GM12878 (cell line): ENCODE measurements around the gene PDE6A. TPM values are rescaled to one million over a fixed set of nuclear protein-coding genes. Genes with fewer than 3 reads are reported as not detected.
A peak's percentile ranks its signal among the peaks of the same experiment; 100 is the strongest.

Experiments used
- ATAC-seq: fragments of 200-7000 bp; cut with Tn5 transposase; 3 replicates; pipeline ENCODE4 v1.9.1; 2020; ENCODE audit warnings: mild to moderate bottlenecking, moderate library complexity
- BruUV-seq: library from RNA; stranded (reverse); fragments of 400-500 nt; replicated peaks from 2 replicates; lab custom pipeline; 2021; lab: Mats Ljungman, UMichigan
- CTCF ChIA-PET: fragments of 300-600 bp; sonication (Branson Sonifier 250); formaldehyde crosslinking; extraction: SDS; loops from one replicate; lab custom pipeline; 2021; ENCODE audit warnings: inconsistent platforms; lab: Yijun Ruan, JAX
- POLR2A ChIA-PET: fragments of 350-600 bp; formaldehyde crosslinking; extraction: SDS; loops from one replicate; lab custom pipeline; 2021; ENCODE audit warnings: inconsistent platforms; lab: Charles Lee
- RAD21 ChIA-PET: fragments of 300-600 bp; sonication (Branson Sonifier 250); formaldehyde crosslinking; loops from one replicate; lab custom pipeline; 2023; ENCODE audit warnings: antibody characterized with exemption; ENCODE audit not compliant: unreplicated experiment; lab: Charles Lee
- SMC1A ChIA-PET: fragments of 300-600 bp; sonication (Branson Sonifier 250); formaldehyde crosslinking; loops from one replicate; lab custom pipeline; 2023; ENCODE audit not compliant: unreplicated experiment, uncharacterized antibody; lab: Charles Lee
- DNase-seq: peaks from one replicate; pipeline ENCODE4 v3.0.0-alpha.2; 2011; ENCODE audit warnings: low read depth, low spot score
- FAIRE-seq: peaks from 3 replicates; lab custom pipeline; 2011; peaks lifted over from hg19 to GRCh38; lab: Jason Lieb, UNC
- H2AFZ ChIP-seq: 2 replicates; pipeline ENCODE4 v1.6.0; 2011; ENCODE audit warnings: low read depth, low read length, control low read depth; ENCODE audit not compliant: control insufficient read depth
- H3K27ac ChIP-seq: 2 replicates; pipeline ENCODE4 v1.5.1; 2011; ENCODE audit warnings: control low read depth; ENCODE audit not compliant: control insufficient read depth, insufficient read depth
- H3K27me3 ChIP-seq, 2 experiments: replicated peaks in 1 of 2; 2 replicates each; pipeline versions ENCODE4 v1.6.0 to v1.6.1; 2011; ENCODE audit warnings: low read length in 1 of 2; ENCODE audit not compliant: control insufficient read depth in 2 of 2, insufficient read depth in 2 of 2
- H3K36me3 ChIP-seq, 2 experiments: 2 replicates each; pipeline ENCODE4 v1.5.1; 2011; ENCODE audit warnings: low read length in 1 of 2; ENCODE audit not compliant: control insufficient read depth in 2 of 2, insufficient read depth in 2 of 2
- H3K4me1 ChIP-seq: 2 replicates; pipeline ENCODE4 v1.6.1; 2011; ENCODE audit warnings: mild to moderate bottlenecking, low read length, moderate library complexity, mixed read lengths; ENCODE audit not compliant: control insufficient read depth, insufficient read depth
- H3K4me2 ChIP-seq: 2 replicates; pipeline ENCODE4 v1.6.0; 2011; ENCODE audit warnings: control low read depth; ENCODE audit not compliant: control insufficient read depth, insufficient read depth
- H3K4me3 ChIP-seq: fragments of 200-600 bp; sonication (generic); 2 replicates; pipeline ENCODE4 v1.5.1; 2016
- H3K79me2 ChIP-seq: 2 replicates; pipeline ENCODE4 v1.6.0; 2011; ENCODE audit warnings: low read length; ENCODE audit not compliant: control insufficient read depth, insufficient read depth
- H3K9ac ChIP-seq: 2 replicates; pipeline ENCODE4 v1.8.0; 2011; ENCODE audit warnings: low read length, control low read depth, mixed read lengths; ENCODE audit not compliant: control insufficient read depth, insufficient read depth
- H3K9me3 ChIP-seq: replicated peaks from 3 replicates; pipeline ENCODE4 v1.5.1; 2011; ENCODE audit warnings: mild to moderate bottlenecking, low read length; ENCODE audit not compliant: control insufficient read depth, insufficient read depth
- H4K20me1 ChIP-seq: 2 replicates; pipeline ENCODE4 v1.6.0; 2011; ENCODE audit not compliant: control insufficient read depth, insufficient read depth
- BCL3 ChIP-seq: IDR thresholded peaks from 2 replicates; pipeline ENCODE4 v1.6.1; 2011; ENCODE audit warnings: borderline replicate concordance, low read depth, mild to moderate bottlenecking, moderate library complexity, low read length; ENCODE audit not compliant: insufficient read depth, poor library complexity, severe bottlenecking
- CREB1 ChIP-seq: IDR thresholded peaks from 2 replicates; pipeline ENCODE4 v1.6.1; 2012; ENCODE audit warnings: low read depth, mild to moderate bottlenecking, inconsistent platforms
- E2F4 ChIP-seq: IDR thresholded peaks from 2 replicates; pipeline ENCODE4 v1.6.1; 2012; ENCODE audit warnings: low read depth, low read length, improper control_type of control experiment
- ETV6 ChIP-seq, 2 experiments: fragments of 450-650 bp in 1 of 2; IDR thresholded peaks in 1 of 2; conservative IDR thresholded peaks in 1 of 2; 2 replicates each; pipeline ENCODE4 v1.6.1; 2014; ENCODE audit warnings: antibody characterized with exemption in 1 of 2, borderline replicate concordance in 1 of 2, low read depth in 1 of 2, mild to moderate bottlenecking in 1 of 2, moderate library complexity in 1 of 2
- FOXM1 ChIP-seq: IDR thresholded peaks from 2 replicates; pipeline ENCODE4 v1.6.1; 2012; ENCODE audit warnings: low read depth, mild to moderate bottlenecking, inconsistent platforms, low read length, moderate library complexity
- LARP7 ChIP-seq: fragments of 450-650 bp; IDR thresholded peaks from 2 replicates; pipeline ENCODE4 v1.6.1; 2017; ENCODE audit warnings: mild to moderate bottlenecking
- NFYA ChIP-seq: IDR thresholded peaks from 2 replicates; pipeline ENCODE4 v1.6.1; 2011; ENCODE audit warnings: low read depth, mild to moderate bottlenecking, low read length, improper control_type of control experiment, borderline replicate concordance
- PAX8 ChIP-seq: fragments of 450-650 bp; IDR thresholded peaks from 2 replicates; pipeline ENCODE4 v1.6.1; 2017; ENCODE audit warnings: mild to moderate bottlenecking, moderate library complexity
- POLR2AphosphoS5 ChIP-seq: IDR thresholded peaks from 2 replicates; pipeline ENCODE4 v1.6.1; 2011; ENCODE audit warnings: mild to moderate bottlenecking, low read length, inconsistent platforms
- POU2F2 ChIP-seq: IDR thresholded peaks from 3 replicates; pipeline ENCODE4 v1.6.1; 2011; ENCODE audit warnings: low read depth, mild to moderate bottlenecking, low read length, borderline replicate concordance
- SIX5 ChIP-seq: IDR thresholded peaks from 2 replicates; pipeline ENCODE4 v1.6.1; 2011; ENCODE audit warnings: mild to moderate bottlenecking, low read depth, low read length, moderate library complexity; ENCODE audit not compliant: severe bottlenecking
- SMAD5 ChIP-seq: IDR thresholded peaks from 2 replicates; pipeline ENCODE4 v1.6.1; 2016; ENCODE audit warnings: antibody characterized with exemption, low read depth
- SREBF2 ChIP-seq: IDR thresholded peaks from 2 replicates; pipeline ENCODE4 v1.6.1; 2012; ENCODE audit warnings: mild to moderate bottlenecking, low read length
- TARDBP ChIP-seq: IDR thresholded peaks from 2 replicates; pipeline ENCODE4 v1.6.1; 2016; ENCODE audit warnings: borderline replicate concordance
- USF2 ChIP-seq: IDR thresholded peaks from 2 replicates; pipeline ENCODE4 v1.6.1; 2011; ENCODE audit warnings: low read depth, low read length, improper control_type of control experiment, borderline replicate concordance
- YBX1 ChIP-seq: fragments of 450-650 bp; IDR thresholded peaks from 2 replicates; pipeline ENCODE4 v1.6.1; 2016; ENCODE audit warnings: antibody characterized with exemption
- YY1 ChIP-seq: IDR thresholded peaks from 2 replicates; pipeline ENCODE4 v1.6.1; 2011; ENCODE audit warnings: low read depth, mild to moderate bottlenecking, low read length
- ZNF207 ChIP-seq: fragments of 450-650 bp; IDR thresholded peaks from 2 replicates; pipeline ENCODE4 v1.6.1; 2014; ENCODE audit warnings: antibody characterized with exemption, mild to moderate bottlenecking, borderline replicate concordance
- WGBS: methylation state at CpG from one replicate; pipeline ENCODE4 v1.1.6; 2016; ENCODE audit warnings: low lambda C conversion rate; ENCODE audit not compliant: insufficient replicate concordance, insufficient coverage; ENCODE audit errors: missing lambda C conversion rate; 5-methylcytosine and 5-hydroxymethylcytosine counted together
- in situ Hi-C: fragments of 300-500 bp; cut with MboI; formaldehyde crosslinking; loops from 9 replicates; pipeline ENCODE4 v1.14.3; 2018; ENCODE audit warnings: mixed read lengths
- intact Hi-C: fragments of 100-400 bp; cut with micrococcal nuclease; formaldehyde crosslinking; loops from one replicate; pipeline ENCODE4 v1.14.2; 2022; ENCODE audit not compliant: unreplicated experiment
- polyA plus RNA-seq, 11 experiments: library from polyadenylated mRNA; depleted of rRNA in 4 of 11; unstranded in 6 of 11; stranded (reverse) in 5 of 11; fragments of >200 nt; fragmentation: Nextera tagmentation in 4 of 11; fragmentation: Illumina TruSeq in 1 of 11; extraction: Ambion mirVana in 4 of 11; extraction: Trizol in 1 of 11; gene quantifications; 1 replicate in 1 of 11; 2 replicates in 10 of 11; pipeline versions ENCODE4 v1.2.1 to v1.2.3, GENCODE V29; 2011 to 2016; ENCODE audit warnings: inconsistent platforms in 2 of 11, missing spikeins in 2 of 11, low read depth in 1 of 11
- total RNA-seq, 4 experiments: library from RNA; depleted of rRNA in 3 of 4; stranded (reverse); fragments of >200 nt in 3 of 4; fragmentation: Illumina TruSeq in 1 of 4; extraction: Trizol in 1 of 4; gene quantifications; 2 replicates each; pipeline versions ENCODE4 v1.2.1 to v1.2.3, GENCODE V29; 2013 to 2021

PDE6A gene
- total and polyA plus RNA-seq, 10 of the 15 experiments (the other 5 are each of a cell fraction or from before 2014, with no cell fraction given): 0.05 to 0.26 TPM; not detected in 8

GRCh38 chr5:149960272-149961185, 15.9 kb upstream of the PDE6A start, which contains the start of gene SLC26A2:
Gene SLC26A2, plus strand, starts transcription at chr5:149960758. Its CDS starts 16,895 bp downstream, at chr5:149977653.
- SMC1A ChIA-PET: interaction anchor here (0.7 to 2.9 kb wide), 10 partner anchors 9 to 327 kb away, joined by 3 to 13 read pairs (median 5); no protein-coding TSS in a partner anchor
- intact Hi-C loops: loop anchor here (2.0 to 10.0 kb wide), 2 partner anchors 40 to 226 kb away; partner anchors contain the start of genes HMGXB3, PPARGC1B and TIGD6
- TF ChIP-seq POLR2AphosphoS5: peak; percentile 95
- TF ChIP-seq PAX8: no peak
- no peak for TF ChIP-seq ETV6 (conservative IDR thresholded peaks at IDR 0.05 in 1 of 2, IDR thresholded peaks at IDR 0.05 in 1 of 2; ENCODE audit: borderline replicate concordance in 1 of 2, low read depth in 1 of 2)
- TF ChIP-seq USF2: peak; percentile 94
- no peak for TF ChIP-seq YBX1
- TF ChIP-seq TARDBP: 0 out of 2 replicates have a peak, but pooled peaks have one; percentile 5
- no peak for TF ChIP-seq BCL3
- peak; percentile 80 for TF ChIP-seq NFYA
- peak; percentile 60; the same call in 1 of the 2 replicates for TF ChIP-seq LARP7
- TF ChIP-seq YY1: peak; percentile 60
- peak; percentile 85; the same call in 1 of the 2 replicates for TF ChIP-seq SMAD5
- no peak for TF ChIP-seq E2F4
- TF ChIP-seq ZNF207: peak; percentile 65; the same call in 1 of the 2 replicates
- no peak for TF ChIP-seq SIX5
- peak; percentile 87; the same call in 2 of the 3 replicates for TF ChIP-seq POU2F2
- no peak for TF ChIP-seq FOXM1
- no peak for TF ChIP-seq SREBF2
- TF ChIP-seq CREB1: peak; percentile 75

More at GRCh38 chr5:149960272-149961185, 15.9 kb upstream of the PDE6A start, which contains the start of gene SLC26A2:
- ChIA-PET RAD21 (interaction anchor here (0.6 to 4.7 kb wide), 9 partner anchors 26 to 324 kb away, joined by 3 to 53 read pairs (median 5); no protein-coding TSS in a partner anchor), CTCF (interaction anchor here (0.7 to 6.6 kb wide), 23 partner anchors 9 to 342 kb away, joined by 3 to 59 read pairs (median 5); no protein-coding TSS in a partner anchor), POLR2A (interaction anchor here (1.0 to 2.1 kb wide), 7 partner anchors 37 to 158 kb away, joined by 3 to 6 read pairs (median 4); partner anchors contain the start of genes HMGXB3 and TIGD6)
- H2AFZ ChIP-seq: peak within 1 kb of the TSS; percentile 72
- no peaks in the 10 kb centered on the region for H3K79me2 ChIP-seq
- under 1% methylated on average over 73 of the region's 84 CpGs for WGBS
- H3K4me2 ChIP-seq: peak within 1 kb of the TSS; percentile 87
- ATAC-seq (peak; percentile 98), DNase-seq (peak; percentile 93), FAIRE-seq (peak; percentile 95)
- H3K9me3 ChIP-seq: no peaks in the 10 kb centered on the region
- no TSS peak for BruUV-seq
- in situ Hi-C loops: no loop called here
- H3K27ac ChIP-seq: peak within 1 kb of the TSS; percentile 70
- H3K4me1 ChIP-seq: peaks cover 12% of the 10 kb centered on the region
- no peaks in the 10 kb centered on the region for H4K20me1 ChIP-seq
- H3K27me3 ChIP-seq: no peaks in the 10 kb centered on the region; a peak in 1 of 4 replicates
- H3K4me3 ChIP-seq: peak within 1 kb of the TSS; percentile 67
- H3K36me3 ChIP-seq: no peaks in the 10 kb centered on the region
- H3K9ac ChIP-seq: peak within 1 kb of the TSS; percentile 78
